ENCODE results near the gene ANKRD42. TPM values are rescaled to one million over a fixed set of nuclear protein-coding genes. Genes with fewer than 3 reads are reported as not detected.
"Not testable (repeated sequence)": the region's sequence is repeated elsewhere in the genome, so short reads cannot be mapped to it uniquely, and the experiment has no call there.

The ANKRD42 gene
- total RNA-seq, 1 donor from 2014 or later = 10.4 TPM

GRCh38 chr11:83200035-83200434, 6.5 kb downstream of the ANKRD42 start:
- no peak overlapping the region for H3K27ac Mint-ChIP-seq (ENCODE audit: unreplicated experiment)
- peaks cover 16% of the 10 kb centered on the region for H3K36me3 Mint-ChIP-seq (ENCODE audit: low read depth)
- peaks cover 22% of the 10 kb centered on the region for H3K4me1 Mint-ChIP-seq (ENCODE audit: low read depth)
- no peaks in the 10 kb centered on the region for H3K9me3 Mint-ChIP-seq (ENCODE audit: low read depth)
- no peak overlapping the region for H3K4me3 Mint-ChIP-seq (ENCODE audit: unreplicated experiment)
- TF ChIP-seq CTCF (IDR thresholded peaks at IDR 0.05) = no peak
- H3K27me3 Mint-ChIP-seq (ENCODE audit: low read depth) = no peaks in the 10 kb centered on the region
- DNase-seq (ENCODE audit: low spot score) = no peak

- no peak for DNase-seq (ENCODE audit: low spot score)
- no peak overlapping the region for H3K4me3 Mint-ChIP-seq (ENCODE audit: unreplicated experiment)
- no peaks in the 10 kb centered on the region for H3K4me1 Mint-ChIP-seq (ENCODE audit: low read depth)
- H3K36me3 Mint-ChIP-seq (ENCODE audit: low read depth) = peaks cover 17% of the 10 kb centered on the region
- no peaks in the 10 kb centered on the region for H3K27me3 Mint-ChIP-seq (ENCODE audit: low read depth)
- no peaks in the 10 kb centered on the region for H3K9me3 Mint-ChIP-seq (ENCODE audit: low read depth)
- H3K27ac Mint-ChIP-seq (ENCODE audit: unreplicated experiment) = no peak overlapping the region
- no peak for TF ChIP-seq CTCF (IDR thresholded peaks at IDR 0.05)
Measured at GRCh38 chr11:83205608-83206185, 12.2 kb downstream of the ANKRD42 start.

- no peak for DNase-seq (ENCODE audit: low spot score)
- Mint-ChIP-seq H3K27ac (ENCODE audit: unreplicated experiment) (no peak overlapping the region), H3K9me3 (ENCODE audit: low read depth) (no peaks in the 10 kb centered on the region), H3K4me3 (ENCODE audit: unreplicated experiment) (no peak overlapping the region), H3K36me3 (ENCODE audit: low read depth) (peaks cover 17% of the 10 kb centered on the region), H3K4me1 (ENCODE audit: low read depth) (no peaks in the 10 kb centered on the region), H3K27me3 (ENCODE audit: low read depth) (no peaks in the 10 kb centered on the region)
- no peak for TF ChIP-seq CTCF (IDR thresholded peaks at IDR 0.05)
Measured at GRCh38 chr11:83206221-83206620, 12.7 kb downstream of the ANKRD42 start.

GRCh38 chr11:83206771-83207382, 13.4 kb downstream of the ANKRD42 start:
- H3K4me3 Mint-ChIP-seq (ENCODE audit: unreplicated experiment); H3K9me3 Mint-ChIP-seq (ENCODE audit: low read depth); H3K27ac Mint-ChIP-seq (ENCODE audit: unreplicated experiment); H3K27me3 Mint-ChIP-seq (ENCODE audit: low read depth); H3K4me1 Mint-ChIP-seq (ENCODE audit: low read depth); DNase-seq (ENCODE audit: low spot score): not testable (repeated sequence)
- H3K36me3 Mint-ChIP-seq (ENCODE audit: low read depth) = peaks cover 15% of the 10 kb centered on the region

GRCh38 chr11:83219095-83219494, 25.6 kb downstream of the ANKRD42 start:
- Mint-ChIP-seq H3K9me3 (ENCODE audit: low read depth) (no peaks in the 10 kb centered on the region), H3K4me1 (ENCODE audit: low read depth) (no peaks in the 10 kb centered on the region), H3K27me3 (ENCODE audit: low read depth) (no peaks in the 10 kb centered on the region), H3K4me3 (ENCODE audit: unreplicated experiment) (no peak overlapping the region), H3K36me3 (ENCODE audit: low read depth) (peaks cover 5% of the 10 kb centered on the region), H3K27ac (ENCODE audit: unreplicated experiment) (no peak overlapping the region)
- peak; percentile 42 for TF ChIP-seq CTCF (IDR thresholded peaks at IDR 0.05)
- no peak for DNase-seq (ENCODE audit: low spot score)

- no peak overlapping the region for H3K4me3 Mint-ChIP-seq (ENCODE audit: unreplicated experiment)
- H3K36me3 Mint-ChIP-seq (ENCODE audit: low read depth) = peaks cover 4% of the 10 kb centered on the region
- H3K4me1 Mint-ChIP-seq (ENCODE audit: low read depth) = no peaks in the 10 kb centered on the region
- no peak overlapping the region for H3K27ac Mint-ChIP-seq (ENCODE audit: unreplicated experiment)
- H3K27me3 Mint-ChIP-seq (ENCODE audit: low read depth) = no peaks in the 10 kb centered on the region
- TF ChIP-seq CTCF (IDR thresholded peaks at IDR 0.05) = no peak
- no peaks in the 10 kb centered on the region for H3K9me3 Mint-ChIP-seq (ENCODE audit: low read depth)
- DNase-seq (ENCODE audit: low spot score) = no peak
Measured at GRCh38 chr11:83220260-83220659, 26.7 kb downstream of the ANKRD42 start.

Measured in chondrocyte (in vitro differentiated cells).